Right lobe of liver (tissue), 6 donors: Measurements from ENCODE around the gene ZP2. TPM values are rescaled to one million over a fixed set of nuclear protein-coding genes. Genes with fewer than 3 reads are reported as not detected.

Experiments
- ATAC-seq, 4 donors: fragments of 200-7000 bp; cut with Tn5 transposase; one replicate each; pipeline ENCODE4 v1.9.1; 2020; ENCODE audit warnings: mild to moderate bottlenecking in 4 of 4, moderate library complexity in 4 of 4
- DNase-seq, 3 donors: peaks; one replicate each; pipeline ENCODE4 v3.0.0-alpha.2; 2020
- H3K27ac ChIP-seq, 3 donors: fragments of 200-600 bp; one replicate each; pipeline ENCODE4 v1.8.0; 2022
- H3K27me3 ChIP-seq, 2 donors: fragments of 200-600 bp; one replicate each; pipeline ENCODE4 v1.8.0; 2022
- H3K36me3 ChIP-seq, 4 donors: fragments of 200-600 bp; sonication (generic) in 1 of 4; one replicate each; pipeline versions ENCODE4 v1.5.1 to v1.8.0; 2017 to 2022; ENCODE audit warnings: control low read depth in 1 of 4
- H3K4me1 ChIP-seq, 4 donors: fragments of 200-600 bp; sonication (generic) in 1 of 4; one replicate each; pipeline versions ENCODE4 v1.5.1 to v1.8.0; 2017 to 2022; ENCODE audit warnings: control low read depth in 1 of 4
- H3K4me3 ChIP-seq, 3 donors: fragments of 200-600 bp; one replicate each; pipeline ENCODE4 v1.8.0; 2022
- H3K9me3 ChIP-seq, 4 donors: fragments of 200-600 bp; sonication (generic) in 1 of 4; one replicate each; pipeline versions ENCODE4 v1.5.1 to v1.8.0; 2017 to 2022; ENCODE audit warnings: control low read depth in 1 of 4
- CTCF ChIP-seq, 4 donors: fragments of 200-600 bp in 3 of 4; fragments of 450-650 bp in 1 of 4; IDR thresholded peaks; one replicate each; pipeline versions ENCODE4 v1.5.1 to v1.8.0; 2016 to 2022; ENCODE audit warnings: antibody characterized with exemption in 4 of 4, mild to moderate bottlenecking in 2 of 4
- POLR2A ChIP-seq: fragments of 450-650 bp; IDR thresholded peaks from one replicate; pipeline ENCODE4 v1.6.1; 2017; ENCODE audit warnings: antibody characterized with exemption, mild to moderate bottlenecking
- WGBS: methylation state at CpG from one replicate; pipeline ENCODE4 v1.1.6; 2018; ENCODE audit warnings: low coverage, low lambda C conversion rate; ENCODE audit not compliant: insufficient coverage; ENCODE audit errors: missing lambda C conversion rate; 5-methylcytosine and 5-hydroxymethylcytosine counted together
- intact Hi-C, 2 donors: fragments of 100-400 bp; cut with DNase I; formaldehyde crosslinking; loops; one replicate each; pipeline versions ENCODE4 v1.11.2 to v1.14.1; 2022
- total RNA-seq, 6 experiments: library from RNA; depleted of rRNA in 2 of 6; stranded (reverse); fragments of >200 nt in 2 of 6; fragmentation: NEBNext Ultra II Directional in 3 of 6; extraction: Animal tissue kit (Norgen Biotek cat#: 25700) in 3 of 6; gene quantifications; one replicate each; pipeline versions ENCODE4 v1.1.0 to v1.2.4, GENCODE V29; 2016 to 2023
- donor health status: DM: no; HTN: yes; CAD: no.
- donor health status: DM: no; HTN: no; CAD: no.
- donor health status: DM: no; HTN: no; CAD: no.
- donor health status: DM: no; HTN: yes; CAD: no.
- donor health status: DM: no; HTN: yes; CAD: no.

Gene ZP2
- total RNA-seq, 6 experiments from 2014 or later, result not detected

- H3K4me3 ChIP-seq, result no peak overlapping the region
- H3K36me3 ChIP-seq, result no peaks in the 10 kb centered on the region
- TF ChIP-seq CTCF (IDR thresholded peaks at IDR 0.05) (no peak), POLR2A (no peak)
- DNase-seq (no peak), ATAC-seq (no peak)
- no peak overlapping the region for H3K27ac ChIP-seq
- intact Hi-C loops, result no loop called here
- H3K4me1 ChIP-seq, result peaks cover 0 to 14% (median 4%) of the 10 kb centered on the region in 4 donors
- H3K9me3 ChIP-seq, result no peaks in the 10 kb centered on the region
- no peaks in the 10 kb centered on the region for H3K27me3 ChIP-seq
- WGBS, result 56% methylated on average over 4 of the region's 4 CpGs
Measured at GRCh38 chr16:21239646-21240045, 28.3 kb upstream of the ZP2 start.

DNA sequence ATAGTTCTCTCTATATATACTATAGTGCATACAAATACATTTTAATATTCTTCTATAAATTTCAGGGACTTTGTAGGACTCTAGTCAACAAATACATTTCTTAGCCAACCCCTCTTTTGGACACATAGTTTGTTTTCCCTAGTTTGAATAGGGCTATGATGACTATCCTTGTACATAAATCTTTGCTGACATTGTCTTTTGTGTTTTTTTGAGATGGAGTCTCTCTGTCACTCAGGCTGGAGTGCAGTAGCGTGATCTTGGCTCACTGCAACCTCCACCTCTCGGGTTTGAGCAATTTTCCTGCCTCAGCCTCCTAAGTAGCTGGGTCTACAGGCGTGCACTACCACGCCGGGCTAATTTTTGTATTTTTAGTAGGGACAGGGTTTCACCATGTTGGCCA is 25.5 kb upstream of the ZP2 start:
- 87% methylated on average over 5 of the region's 5 CpGs for WGBS
- H3K27ac ChIP-seq, result no peak overlapping the region
- H3K9me3 ChIP-seq, result no peaks in the 10 kb centered on the region
- intact Hi-C loops, result no loop called here
- TF ChIP-seq CTCF (IDR thresholded peaks at IDR 0.05) (no peak), POLR2A (no peak)
- H3K4me1 ChIP-seq, result peaks cover 0 to 16% (median 3%) of the 10 kb centered on the region in 4 donors
- no peak overlapping the region for H3K4me3 ChIP-seq
- no peak for DNase-seq
- no peaks in the 10 kb centered on the region for H3K27me3 ChIP-seq
- H3K36me3 ChIP-seq, result no peaks in the 10 kb centered on the region
- no peak for ATAC-seq

GRCh38 chr16:21235199-21235585 is 23.8 kb upstream of the ZP2 start:
- no peaks in the 10 kb centered on the region for H3K36me3 ChIP-seq
- ATAC-seq (peak in 1 of 4 donors; percentile 5), DNase-seq (no peak)
- peaks cover 0 to 16% (median 7%) of the 10 kb centered on the region in 4 donors for H3K4me1 ChIP-seq
- peak overlapping the region; percentile 12 to 67 (median 62) for H3K4me3 ChIP-seq
- TF ChIP-seq CTCF (IDR thresholded peaks at IDR 0.05) (no peak), POLR2A (no peak)
- H3K27me3 ChIP-seq, result no peaks in the 10 kb centered on the region
- H3K27ac ChIP-seq, result peak overlapping the region in 2 of 3 donors; percentile 63 to 89
- 27% methylated on average over 3 of the region's 3 CpGs for WGBS
- H3K9me3 ChIP-seq, result no peaks in the 10 kb centered on the region
- intact Hi-C loops, result no loop called here

DNA sequence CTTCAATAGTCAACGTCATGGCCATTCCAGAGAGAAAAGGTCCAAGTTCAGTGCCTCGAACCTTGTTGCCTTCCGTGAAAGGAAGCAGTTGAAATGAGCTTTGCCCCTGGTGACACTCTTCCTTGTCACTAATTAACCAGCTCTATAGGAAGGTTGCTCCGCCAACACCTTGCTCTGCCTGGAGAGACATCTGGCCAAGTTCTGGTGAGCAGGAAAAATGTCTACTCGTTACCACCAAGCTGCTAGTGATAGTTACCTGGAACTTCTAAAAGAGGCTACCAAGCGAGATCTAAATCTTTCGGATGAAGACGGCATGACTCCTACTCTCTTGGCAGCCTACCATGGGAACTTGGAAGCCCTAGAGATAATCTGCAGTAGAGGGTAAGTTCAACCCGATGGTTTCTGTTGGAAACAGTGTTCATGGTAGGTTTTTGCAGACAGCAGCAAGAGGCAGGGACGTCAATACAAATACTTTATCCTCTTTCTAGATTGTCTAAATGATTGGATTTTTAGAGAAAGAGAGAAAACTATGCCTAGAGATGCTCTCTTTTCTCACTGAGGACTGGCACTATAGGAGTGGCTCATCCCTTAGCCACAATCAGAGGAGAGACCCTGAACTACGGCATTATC is 22.3 kb upstream of the ZP2 start, which contains the start of gene ANKS4B:
ANKS4B (plus strand) TSS at position 179 of the 630 bp plus-strand sequence; CDS start at position 218, 39 bp downstream.
- 30% methylated on average over 10 of the region's 11 CpGs for WGBS
- peak in 2 of 3 donors; percentile 24 to 81 for DNase-seq
- peaks cover 0 to 16% (median 7%) of the 10 kb centered on the region in 4 donors for H3K4me1 ChIP-seq

More for the DNA sequence above, 22.3 kb upstream of the ZP2 start, which contains the start of gene ANKS4B:
- peak; percentile 88 to 96 (median 92) for ATAC-seq
- Histone ChIP-seq H3K27ac (peak within 1 kb of the TSS; percentile 67 to 89 (median 82)), H3K4me3 (peak within 1 kb of the TSS; percentile 41 to 67 (median 62)), H3K36me3 (no peaks in the 10 kb centered on the region), H3K9me3 (no peaks in the 10 kb centered on the region), H3K27me3 (no peaks in the 10 kb centered on the region)
- TF ChIP-seq POLR2A (peak; percentile 72), CTCF (IDR thresholded peaks at IDR 0.05) (no peak)
- intact Hi-C loops, result no loop called here
